HG02852 (cell line): ENCODE results near the gene ZBTB18.
"Not testable (repeated sequence)": the region's sequence is repeated elsewhere in the genome, so short reads cannot be mapped to it uniquely, and the experiment has no call there.

Experiments used
- ATAC-seq: cut with Tn5 transposase; IDR thresholded peaks from one replicate; pipeline ENCODE4 v1.9.1; 2021; ENCODE audit warnings: mild to moderate bottlenecking, moderate library complexity; ENCODE audit not compliant: unreplicated experiment

Gene ZBTB18

GRCh38 chr1:244041466-244042120 lies 9.5 kb upstream of the ZBTB18 start:
- ATAC-seq = no peak

GRCh38 chr1:244042293-244042692 lies 8.8 kb upstream of the ZBTB18 start:
- ATAC-seq = no peak

GRCh38 chr1:244044423-244044822 lies 6.7 kb upstream of the ZBTB18 start:
- no peak for ATAC-seq

- ATAC-seq = not testable (repeated sequence)
Measured at GRCh38 chr1:244046254-244046653, 4.8 kb upstream of the ZBTB18 start.

GRCh38 chr1:244046907-244047611 lies 4.0 kb upstream of the ZBTB18 start:
- ATAC-seq = no peak

GRCh38 chr1:244047621-244048255 lies 3.3 kb upstream of the ZBTB18 start:
- ATAC-seq = peak; percentile 65

- peak; percentile 73 for ATAC-seq
Measured at GRCh38 chr1:244048256-244049161, 2.6 kb upstream of the ZBTB18 start.

- ATAC-seq = no peak
Measured at GRCh38 chr1:244049162-244050013, 1.7 kb upstream of the ZBTB18 start.

GRCh38 chr1:244050014-244050834 lies 859 bp upstream of the ZBTB18 start:
- ATAC-seq = no peak

- no peak for ATAC-seq
Measured at GRCh38 chr1:244052016-244052727, 1.1 kb downstream of the ZBTB18 start.

GRCh38 chr1:244052728-244053312 lies 1.7 kb downstream of the ZBTB18 start:
- no peak for ATAC-seq

GRCh38 chr1:244053831-244054230 lies 2.7 kb downstream of the ZBTB18 start:
- no peak for ATAC-seq

GRCh38 chr1:244054247-244054923 lies 3.3 kb downstream of the ZBTB18 start:
- ATAC-seq = no peak

- ATAC-seq = no peak
Measured at GRCh38 chr1:244054924-244055263, 3.8 kb downstream of the ZBTB18 start.

- no peak for ATAC-seq
Measured at GRCh38 chr1:244056577-244056976, 5.5 kb downstream of the ZBTB18 start.

GRCh38 chr1:244057474-244058385 lies 6.6 kb downstream of the ZBTB18 start:
- ATAC-seq = no peak

- no peak for ATAC-seq
Measured at GRCh38 chr1:244060117-244060516, 9.0 kb downstream of the ZBTB18 start.
